Mucosa of rectum (tissue), 2 donors: ENCODE results near the gene TPRN.
A peak's percentile ranks its signal among the peaks of the same experiment; 100 is the strongest.

Experiments used
- H3K27ac ChIP-seq, 2 donors: one replicate each; pipeline ENCODE4 v1.7.0; 2013; ENCODE audit warnings: inconsistent platforms in 2 of 2, low read depth in 2 of 2, low read length in 2 of 2
- H3K27me3 ChIP-seq, 2 donors: one replicate each; pipeline ENCODE4 v1.7.0; 2013; ENCODE audit warnings: low read length in 2 of 2; ENCODE audit not compliant: control insufficient read depth in 2 of 2, insufficient read depth in 2 of 2
- H3K36me3 ChIP-seq, 2 donors: one replicate each; pipeline ENCODE4 v1.7.0; 2013; ENCODE audit warnings: low read length in 2 of 2; ENCODE audit not compliant: control insufficient read depth in 2 of 2, insufficient read depth in 2 of 2
- H3K4me1 ChIP-seq, 2 donors: one replicate each; pipeline ENCODE4 v1.7.0; 2013; ENCODE audit warnings: low read length in 2 of 2, mild to moderate bottlenecking in 1 of 2; ENCODE audit not compliant: control insufficient read depth in 2 of 2, insufficient read depth in 2 of 2
- H3K4me3 ChIP-seq, 2 donors: one replicate each; pipeline ENCODE4 v1.7.0; 2013; ENCODE audit warnings: low read length in 2 of 2
- H3K9ac ChIP-seq, 2 donors: one replicate each; pipeline ENCODE4 v1.7.0; 2013; ENCODE audit warnings: low read length in 2 of 2, low read depth in 1 of 2, mild to moderate bottlenecking in 1 of 2
- H3K9me3 ChIP-seq, 2 donors: one replicate each; pipeline ENCODE4 v1.7.0; 2013; ENCODE audit warnings: low read length in 2 of 2; ENCODE audit not compliant: control insufficient read depth in 2 of 2
- donor health status: healthy.
- donor health status: Normal muscosa, but diverticular disease.

TPRN gene

DNA sequence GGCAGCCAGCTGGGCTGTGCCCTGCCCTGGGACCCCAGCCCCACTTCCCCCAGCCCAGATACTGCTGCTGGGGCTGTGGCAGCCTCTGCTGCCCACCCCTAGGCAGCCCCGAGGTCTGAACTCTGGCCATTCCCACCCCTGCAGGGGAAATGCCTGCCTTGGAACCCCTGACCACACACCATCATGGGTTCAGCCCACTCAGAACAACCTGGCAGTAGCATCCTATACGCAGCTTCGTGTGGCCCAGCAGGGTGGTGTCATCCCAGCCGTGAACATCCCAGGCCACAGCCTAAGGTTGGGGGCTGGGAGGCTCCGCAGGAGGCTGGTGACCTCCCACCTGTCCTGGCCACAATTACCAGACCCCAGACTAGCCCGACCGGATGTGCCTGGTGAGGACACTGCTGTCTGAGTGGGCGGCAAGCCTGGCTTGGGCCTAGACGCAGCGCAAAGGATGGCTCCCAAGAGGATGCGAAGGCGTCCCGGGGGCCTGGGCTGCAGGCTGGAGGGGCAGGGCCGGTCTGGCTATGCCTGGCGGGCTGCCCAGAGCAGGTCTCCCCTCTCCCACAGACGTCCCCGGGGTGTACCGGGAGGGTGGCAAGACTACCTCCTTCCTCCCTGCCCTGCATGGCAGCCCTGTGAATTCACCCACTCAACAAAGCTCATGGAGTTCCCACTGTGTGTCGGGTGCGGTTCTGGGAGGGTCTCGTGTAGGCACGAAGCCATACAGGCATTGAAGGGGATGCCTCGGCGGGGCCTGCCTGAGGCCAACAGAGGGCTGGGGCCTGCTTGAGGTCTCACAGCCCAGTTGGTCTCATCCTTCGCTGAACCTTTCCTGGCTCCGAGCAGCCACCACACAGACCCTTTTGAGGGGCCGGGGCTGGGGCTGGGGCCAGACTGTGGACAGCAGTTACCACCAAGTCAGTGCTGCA lies 28.7 kb upstream of the TPRN start:
- Histone ChIP-seq H3K27me3 (peaks cover 10 to 39% of the 10 kb centered on the region in 2 donors), H3K9me3 (no peaks in the 10 kb centered on the region), H3K36me3 (no peaks in the 10 kb centered on the region), H3K27ac (no peak overlapping the region), H3K4me3 (no peak overlapping the region), H3K4me1 (peaks cover 22 to 39% of the 10 kb centered on the region in 2 donors), H3K9ac (no peak overlapping the region)

DNA sequence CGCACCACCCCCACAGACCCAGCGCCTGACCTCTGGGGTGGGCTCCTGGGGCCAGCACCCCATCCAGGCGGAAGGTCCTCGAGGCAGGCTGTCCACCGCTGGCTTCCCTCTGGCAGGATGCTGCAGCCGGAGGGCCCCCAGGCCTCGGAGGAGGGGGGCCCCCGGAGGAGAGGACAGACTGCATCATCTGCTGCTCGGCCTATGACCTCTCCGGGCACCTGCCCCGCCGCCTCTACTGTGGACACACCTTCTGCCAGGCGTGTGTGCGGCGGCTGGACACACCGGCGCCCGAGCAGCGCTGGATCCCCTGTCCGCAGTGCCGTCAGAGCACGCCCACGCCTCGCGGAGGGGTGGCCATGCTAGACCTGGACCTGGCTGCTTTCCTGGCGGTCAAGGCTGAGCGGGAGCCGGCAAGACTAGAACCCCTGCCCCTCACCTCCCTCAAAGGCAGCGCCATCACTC lies 28.0 kb upstream of the TPRN start:
- H3K9ac ChIP-seq = no peak overlapping the region
- H3K4me3 ChIP-seq = no peak overlapping the region
- H3K27me3 ChIP-seq = peaks cover 10 to 37% of the 10 kb centered on the region in 2 donors
- no peaks in the 10 kb centered on the region for H3K9me3 ChIP-seq
- no peak overlapping the region for H3K27ac ChIP-seq
- no peaks in the 10 kb centered on the region for H3K36me3 ChIP-seq
- peaks cover 25 to 46% of the 10 kb centered on the region in 2 donors for H3K4me1 ChIP-seq

DNA sequence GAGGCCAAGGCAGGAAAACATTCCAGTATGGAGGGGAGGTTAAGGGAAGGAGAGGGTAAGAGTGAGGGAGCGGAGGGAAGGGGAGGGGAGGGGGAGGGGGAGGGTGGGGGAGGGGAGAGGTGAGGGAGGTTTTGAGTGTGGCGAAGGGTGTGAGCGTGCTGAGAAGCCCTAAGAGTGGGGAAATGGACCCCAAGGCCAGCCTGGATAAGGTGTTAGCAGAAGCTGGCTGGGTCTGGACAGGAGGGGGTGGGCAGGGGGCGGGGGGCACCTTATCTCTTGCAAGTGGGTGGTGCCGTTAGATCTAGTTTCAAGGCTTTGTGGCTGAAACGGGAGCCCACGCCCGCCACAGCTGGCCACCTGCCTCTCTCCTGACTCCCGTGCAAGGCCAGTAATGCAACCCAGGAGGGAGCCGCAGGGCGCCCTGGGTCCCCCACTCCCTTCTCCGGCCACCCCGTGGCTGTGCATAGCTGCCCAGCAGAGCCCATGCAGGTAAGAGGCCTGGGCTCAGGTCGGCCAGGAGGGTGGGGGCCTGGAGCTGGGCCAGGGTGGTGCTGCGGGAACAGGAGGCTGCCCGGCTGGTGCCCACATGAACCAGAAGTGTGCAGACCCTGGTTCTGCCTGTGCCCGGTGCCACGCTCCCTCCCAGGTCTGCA lies 27.4 kb upstream of the TPRN start:
- no peak overlapping the region for H3K9ac ChIP-seq
- peaks cover 27 to 47% of the 10 kb centered on the region in 2 donors for H3K4me1 ChIP-seq
- H3K4me3 ChIP-seq = no peak overlapping the region
- no peaks in the 10 kb centered on the region for H3K36me3 ChIP-seq
- H3K27me3 ChIP-seq = peaks cover 6 to 33% of the 10 kb centered on the region in 2 donors
- no peaks in the 10 kb centered on the region for H3K9me3 ChIP-seq
- no peak overlapping the region for H3K27ac ChIP-seq

DNA sequence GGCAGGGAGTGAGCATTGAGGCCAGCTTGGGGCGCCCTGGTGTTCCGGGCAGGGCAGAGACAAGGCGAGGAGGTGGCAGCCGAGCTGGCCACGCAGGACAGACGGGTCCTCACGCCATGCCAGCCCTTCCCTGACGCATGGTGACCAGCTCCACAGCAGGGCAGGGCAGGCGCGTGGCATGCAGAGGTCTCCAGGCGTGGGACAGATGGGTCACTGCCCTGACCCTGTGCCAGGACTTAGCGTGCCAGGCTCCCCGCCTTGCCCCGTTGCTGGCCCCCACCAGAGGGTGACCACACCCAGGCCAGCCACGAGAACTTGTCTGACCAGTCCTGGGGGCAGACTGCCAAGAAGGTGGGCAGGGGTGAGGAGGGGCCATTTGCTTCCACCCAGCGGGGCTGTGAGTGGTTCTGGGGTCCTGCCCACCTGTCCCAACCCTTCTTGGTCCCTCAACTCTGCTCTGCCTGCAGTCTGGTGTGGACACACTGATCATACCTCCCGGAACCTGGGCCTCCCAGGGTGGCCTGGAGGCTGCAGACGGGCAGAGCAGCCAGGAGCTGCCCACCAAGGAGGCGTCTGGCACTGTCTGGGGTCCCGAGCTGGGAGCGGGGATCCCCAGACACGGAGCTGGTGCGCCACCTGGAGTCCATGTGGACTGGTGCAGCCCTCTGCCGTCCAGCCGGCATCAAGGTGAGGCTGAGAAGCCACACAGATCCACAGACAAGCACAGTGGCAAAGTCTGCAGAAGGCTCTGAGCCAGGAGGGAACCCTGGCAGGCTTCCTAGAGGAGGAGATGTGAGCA lies 26.7 kb upstream of the TPRN start, which contains the start of gene RNF224:
Gene RNF224 (plus strand): TSS at position 449 of the 799 bp plus-strand sequence. CDS start 834 bp downstream, outside the sequence.
- no peak within 1 kb of the TSS for H3K27ac ChIP-seq
- H3K27me3 ChIP-seq = peaks cover 6 to 27% of the 10 kb centered on the region in 2 donors
- no peaks in the 10 kb centered on the region for H3K9me3 ChIP-seq
- peak within 1 kb of the TSS in 1 of 2 donors; percentile 0 for H3K4me3 ChIP-seq
- no peaks in the 10 kb centered on the region for H3K36me3 ChIP-seq
- peaks cover 32 to 48% of the 10 kb centered on the region in 2 donors for H3K4me1 ChIP-seq
- H3K9ac ChIP-seq = peak within 1 kb of the TSS in 1 of 2 donors; percentile 4

DNA sequence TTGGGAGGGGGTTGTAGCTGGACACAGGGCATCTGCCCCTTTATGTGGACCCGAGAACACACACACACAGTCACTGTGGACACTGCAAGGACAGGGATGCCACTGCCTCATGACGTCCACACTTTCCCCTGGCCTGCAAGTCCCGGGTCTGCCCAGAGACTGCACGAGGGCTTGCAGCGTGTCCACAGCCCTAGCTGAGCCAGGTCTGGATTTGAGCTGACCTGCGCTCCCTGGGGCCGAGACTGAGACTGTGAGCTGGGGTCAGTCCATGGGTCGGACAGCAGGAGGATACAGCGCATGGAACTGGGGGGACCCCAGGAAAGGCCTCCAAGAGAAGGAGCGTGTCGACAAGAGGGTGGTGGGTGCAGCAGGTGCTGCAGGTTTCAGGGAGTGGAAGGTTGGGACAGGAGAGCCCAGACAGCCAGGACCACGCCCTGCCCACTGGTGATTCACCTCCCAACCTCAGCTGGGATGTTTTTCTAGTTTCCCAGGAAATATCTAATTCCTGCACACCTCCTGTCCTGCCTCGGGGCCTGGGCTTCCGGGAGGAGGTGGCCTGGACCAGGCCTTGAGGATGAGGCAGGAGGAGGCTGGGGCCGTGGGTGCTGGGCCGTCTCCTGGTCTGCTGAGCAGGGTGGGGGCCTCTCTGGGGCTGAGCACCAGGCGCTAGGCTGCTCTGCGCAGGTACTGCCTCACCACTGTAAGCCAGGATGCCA lies 26.0 kb upstream of the TPRN start:
- no peaks in the 10 kb centered on the region for H3K36me3 ChIP-seq
- H3K4me1 ChIP-seq = peaks cover 29 to 45% of the 10 kb centered on the region in 2 donors
- H3K9me3 ChIP-seq = no peaks in the 10 kb centered on the region
- no peak overlapping the region for H3K4me3 ChIP-seq
- H3K9ac ChIP-seq = peak overlapping the region in 1 of 2 donors; percentile 4
- H3K27me3 ChIP-seq = peaks cover 6 to 20% of the 10 kb centered on the region in 2 donors
- no peak overlapping the region for H3K27ac ChIP-seq

DNA sequence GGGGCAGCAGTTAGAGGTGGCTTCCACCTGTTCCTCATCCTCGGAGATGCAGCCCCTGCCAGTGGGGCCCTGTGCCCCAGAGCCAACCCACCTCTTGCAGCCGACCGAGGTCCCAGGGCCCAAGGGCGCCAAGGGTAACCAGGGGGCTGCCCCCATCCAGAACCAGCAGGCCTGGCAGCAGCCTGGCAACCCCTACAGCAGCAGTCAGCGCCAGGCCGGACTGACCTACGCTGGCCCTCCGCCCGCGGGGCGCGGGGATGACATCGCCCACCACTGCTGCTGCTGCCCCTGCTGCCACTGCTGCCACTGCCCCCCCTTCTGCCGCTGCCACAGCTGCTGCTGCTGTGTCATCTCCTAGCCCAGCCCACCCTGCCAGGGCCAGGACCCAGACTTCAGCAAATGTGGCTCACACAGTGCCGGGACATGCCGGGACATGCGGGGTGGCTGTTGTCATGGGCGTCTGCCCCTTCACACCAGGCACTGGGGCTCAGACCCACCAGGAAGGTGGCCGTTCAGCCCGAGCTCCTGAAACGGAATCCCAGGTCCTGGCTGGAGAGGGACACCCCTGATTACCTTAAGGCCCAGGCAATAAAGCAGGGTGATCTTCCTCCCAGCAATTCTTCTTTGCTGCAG lies 25.3 kb upstream of the TPRN start:
- Histone ChIP-seq H3K4me1 (peaks cover 31 to 45% of the 10 kb centered on the region in 2 donors), H3K36me3 (no peaks in the 10 kb centered on the region), H3K27me3 (peaks cover 4 to 18% of the 10 kb centered on the region in 2 donors), H3K4me3 (no peak overlapping the region), H3K9me3 (no peaks in the 10 kb centered on the region), H3K9ac (no peak overlapping the region), H3K27ac (no peak overlapping the region)

DNA sequence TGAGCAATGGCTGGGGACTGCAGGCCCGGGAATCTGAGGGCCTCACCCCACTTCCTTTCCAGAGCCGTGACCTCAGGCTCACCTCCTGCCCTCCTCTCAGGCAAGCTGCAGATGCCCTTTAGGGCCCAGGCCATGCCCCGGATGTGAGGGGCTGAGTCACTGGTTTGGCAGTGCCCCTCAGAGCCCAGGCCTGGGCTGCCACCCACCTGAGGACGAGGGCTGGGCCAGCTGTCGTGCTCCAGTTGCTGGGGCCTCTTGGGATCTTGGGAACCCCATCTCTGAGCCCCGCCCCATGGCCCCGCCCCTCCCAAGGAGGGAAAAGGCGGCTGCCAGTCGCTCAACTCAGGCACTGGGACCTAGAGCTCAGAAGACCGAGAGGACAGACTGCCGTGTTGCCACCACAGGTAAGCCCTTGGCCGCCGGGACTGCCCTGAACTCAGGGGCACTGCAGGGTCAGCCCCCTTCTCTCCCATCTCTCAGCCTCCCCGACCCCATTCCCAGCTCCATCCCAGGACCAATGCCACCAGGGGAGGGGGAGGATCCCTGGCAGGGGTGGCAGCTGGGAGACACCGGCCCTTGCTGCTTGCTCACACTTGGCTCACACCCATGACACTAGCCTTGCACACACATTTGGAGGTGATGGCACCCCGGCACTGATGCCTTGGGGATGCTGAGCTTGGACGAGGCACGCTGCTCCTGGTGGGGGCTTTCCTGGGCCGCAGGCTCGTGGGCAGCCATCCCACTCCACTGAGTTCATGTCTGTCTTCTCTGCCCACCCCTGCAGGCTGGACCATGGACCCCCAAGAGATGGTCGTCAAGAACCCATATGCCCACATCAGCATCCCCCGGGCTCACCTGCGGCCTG lies 24.5 kb upstream of the TPRN start, which contains the start of gene CYSRT1:
Gene CYSRT1 (plus strand): TSS at position 345 of the 865 bp plus-strand sequence. CDS start 448 bp downstream, at position 793.
- peak within 1 kb of the TSS; percentile 87 to 93 for H3K9ac ChIP-seq
- peak within 1 kb of the TSS in 1 of 2 donors; percentile 88 for H3K27ac ChIP-seq
- peaks cover 4 to 15% of the 10 kb centered on the region in 2 donors for H3K27me3 ChIP-seq
- peak within 1 kb of the TSS; percentile 81 to 88 for H3K4me3 ChIP-seq
- H3K36me3 ChIP-seq = no peaks in the 10 kb centered on the region
- no peaks in the 10 kb centered on the region for H3K9me3 ChIP-seq
- peaks cover 31 to 41% of the 10 kb centered on the region in 2 donors for H3K4me1 ChIP-seq

DNA sequence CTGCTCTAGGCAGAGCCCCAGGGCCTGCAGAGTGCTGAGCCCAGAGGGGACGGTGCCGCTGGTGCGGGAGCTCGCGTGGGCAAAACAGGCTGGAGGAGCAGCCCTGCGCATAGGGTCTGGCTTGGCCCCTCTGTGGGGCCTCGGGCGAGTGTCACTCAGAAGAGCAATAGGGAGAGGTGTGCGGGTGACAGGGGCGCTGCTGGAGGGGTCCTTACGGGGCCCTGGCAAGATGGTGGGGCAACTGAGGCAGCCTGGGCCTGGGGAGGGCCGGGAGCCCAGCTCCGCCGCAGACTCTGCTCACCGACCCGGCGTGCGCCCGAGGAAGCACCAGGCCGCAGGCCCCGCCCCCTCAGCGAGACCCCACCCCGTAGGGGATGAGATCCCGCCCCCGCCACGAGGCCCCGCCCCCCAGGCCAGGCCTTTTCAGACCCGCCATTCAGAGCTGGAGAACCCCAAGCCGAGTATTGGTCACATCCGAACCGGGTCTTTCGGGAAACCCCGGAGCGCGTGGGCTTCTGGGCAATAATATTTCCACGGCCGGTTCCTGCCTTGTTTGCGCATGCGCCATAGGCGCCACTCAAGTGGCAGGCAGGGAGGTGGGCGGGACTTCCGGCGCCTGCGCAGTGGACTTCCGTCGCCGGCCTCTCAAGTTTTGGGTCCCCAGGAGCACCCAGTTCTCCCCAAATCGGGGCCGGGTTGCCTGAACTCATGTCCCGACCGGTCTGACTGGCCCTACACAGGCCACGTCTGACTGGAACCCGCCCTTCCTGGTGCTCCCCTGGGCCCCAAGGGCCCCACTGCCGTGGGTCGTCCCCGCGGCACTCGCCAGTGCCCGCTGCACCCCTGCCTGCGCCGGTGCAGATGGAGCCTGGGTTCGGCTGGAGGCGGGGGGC lies 22.8 kb upstream of the TPRN start:
- Histone ChIP-seq H3K27me3 (peaks cover 0 to 2% of the 10 kb centered on the region in 2 donors), H3K9ac (peak overlapping the region; percentile 87 to 93), H3K9me3 (no peaks in the 10 kb centered on the region), H3K4me3 (peak overlapping the region; percentile 81 to 88), H3K36me3 (no peaks in the 10 kb centered on the region), H3K27ac (peak overlapping the region; percentile 88 to 89), H3K4me1 (peaks cover 32 to 35% of the 10 kb centered on the region in 2 donors)
